Calu3 (cell line): Measurements from ENCODE around the gene SOS1. TPM values are rescaled to one million over a fixed set of nuclear protein-coding genes. Genes with fewer than 3 reads are reported as not detected.

Experiments used
- BruUV-seq: library from RNA; stranded (reverse); fragments of 400-500 nt; replicated peaks from 2 replicates; lab custom pipeline; 2021; lab: Mats Ljungman, UMichigan
- CTCF ChIA-PET: fragments of 300-600 bp; sonication (Branson Sonifier 250); formaldehyde crosslinking; loops from one replicate; lab custom pipeline; 2022; ENCODE audit warnings: antibody characterized with exemption; lab: Charles Lee
- DNase-seq: peaks from one replicate; pipeline ENCODE4 v3.0.0; 2022
- H3K27ac Mint-ChIP-seq: one replicate; pipeline ENCODE4 v1.8.0; 2022; ENCODE audit warnings: mixed read lengths; ENCODE audit not compliant: unreplicated experiment
- H3K27me3 Mint-ChIP-seq: one replicate; pipeline ENCODE4 v1.8.0; 2022; ENCODE audit warnings: mixed read lengths; ENCODE audit not compliant: unreplicated experiment
- H3K36me3 Mint-ChIP-seq: one replicate; pipeline ENCODE4 v1.8.0; 2022; ENCODE audit warnings: mild to moderate bottlenecking, moderate library complexity, mixed read lengths; ENCODE audit not compliant: insufficient read depth, unreplicated experiment
- H3K4me1 Mint-ChIP-seq: one replicate; pipeline ENCODE4 v1.8.0; 2022; ENCODE audit warnings: mild to moderate bottlenecking, low read depth, mixed read lengths; ENCODE audit not compliant: unreplicated experiment
- H3K4me3 Mint-ChIP-seq: one replicate; pipeline ENCODE4 v1.8.0; 2022; ENCODE audit warnings: mild to moderate bottlenecking, low read depth, moderate library complexity, mixed read lengths; ENCODE audit not compliant: unreplicated experiment
- H3K9me3 Mint-ChIP-seq: one replicate; pipeline ENCODE4 v1.8.0; 2022; ENCODE audit warnings: low read depth, mixed read lengths; ENCODE audit not compliant: unreplicated experiment
- intact Hi-C: fragments of 100-400 bp; cut with micrococcal nuclease; formaldehyde crosslinking; loops from one replicate; pipeline ENCODE4 v1.10.0; 2022; ENCODE audit not compliant: unreplicated experiment
- total RNA-seq: library from RNA; stranded (reverse); gene quantifications from 2 replicates; pipeline ENCODE4 v1.2.3, GENCODE V29; 2022
- TF ChIP-seq, protein P1 (sequence below): fragments of 200-600 bp; IDR thresholded peaks from one replicate; pipeline ENCODE4 v1.8.0; 2022; ENCODE audit warnings: antibody characterized with exemption; ENCODE audit not compliant: unreplicated experiment

SOS1 gene
- total RNA-seq, 1 experiment from 2014 or later, result 40.0 TPM

DNA sequence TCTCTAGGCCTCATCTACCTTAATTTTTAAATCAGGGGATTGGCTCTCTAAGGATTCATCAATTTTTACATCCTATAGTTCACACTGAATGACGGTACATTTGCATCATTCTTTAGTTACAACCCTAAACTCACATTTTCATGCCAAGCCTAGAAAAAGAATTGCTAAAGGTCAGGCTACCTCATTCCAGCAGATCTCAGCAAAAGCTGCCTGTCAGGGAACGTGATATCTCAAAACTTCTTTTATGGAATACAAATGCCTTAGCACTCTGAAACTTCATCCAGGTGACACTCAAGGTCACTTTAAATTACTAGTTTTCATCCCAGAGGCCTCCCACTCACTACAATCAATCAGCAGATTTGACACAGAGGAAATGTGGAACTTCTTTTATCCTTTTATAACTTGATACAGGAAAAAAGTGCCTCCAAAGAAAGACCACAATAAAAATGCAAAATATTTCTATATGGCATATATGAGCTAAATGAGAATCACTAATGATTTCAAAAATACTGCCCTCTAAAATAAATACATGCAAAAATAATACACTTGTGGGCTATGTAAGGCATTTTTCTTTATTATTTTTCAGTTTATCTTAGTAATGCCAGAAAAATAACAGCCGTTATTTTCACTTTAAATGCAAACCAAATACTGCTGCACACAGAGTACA lies 139.7 kb downstream of the SOS1 start:
- peaks cover 4% of the 10 kb centered on the region for H3K36me3 Mint-ChIP-seq
- no peaks in the 10 kb centered on the region for H3K9me3 Mint-ChIP-seq
- no peaks in the 10 kb centered on the region for H3K27me3 Mint-ChIP-seq
- H3K4me3 Mint-ChIP-seq, result no peak overlapping the region
- intact Hi-C loops, result no loop called here
- no peak overlapping the region for H3K27ac Mint-ChIP-seq
- DNase-seq, result no peak
- CTCF ChIA-PET, result no interaction called here
- no TSS peak for BruUV-seq
- no peaks in the 10 kb centered on the region for H3K4me1 Mint-ChIP-seq
- TF ChIP-seq, protein P1, sequence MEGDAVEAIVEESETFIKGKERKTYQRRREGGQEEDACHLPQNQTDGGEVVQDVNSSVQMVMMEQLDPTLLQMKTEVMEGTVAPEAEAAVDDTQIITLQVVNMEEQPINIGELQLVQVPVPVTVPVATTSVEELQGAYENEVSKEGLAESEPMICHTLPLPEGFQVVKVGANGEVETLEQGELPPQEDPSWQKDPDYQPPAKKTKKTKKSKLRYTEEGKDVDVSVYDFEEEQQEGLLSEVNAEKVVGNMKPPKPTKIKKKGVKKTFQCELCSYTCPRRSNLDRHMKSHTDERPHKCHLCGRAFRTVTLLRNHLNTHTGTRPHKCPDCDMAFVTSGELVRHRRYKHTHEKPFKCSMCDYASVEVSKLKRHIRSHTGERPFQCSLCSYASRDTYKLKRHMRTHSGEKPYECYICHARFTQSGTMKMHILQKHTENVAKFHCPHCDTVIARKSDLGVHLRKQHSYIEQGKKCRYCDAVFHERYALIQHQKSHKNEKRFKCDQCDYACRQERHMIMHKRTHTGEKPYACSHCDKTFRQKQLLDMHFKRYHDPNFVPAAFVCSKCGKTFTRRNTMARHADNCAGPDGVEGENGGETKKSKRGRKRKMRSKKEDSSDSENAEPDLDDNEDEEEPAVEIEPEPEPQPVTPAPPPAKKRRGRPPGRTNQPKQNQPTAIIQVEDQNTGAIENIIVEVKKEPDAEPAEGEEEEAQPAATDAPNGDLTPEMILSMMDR, result no peak

DNA sequence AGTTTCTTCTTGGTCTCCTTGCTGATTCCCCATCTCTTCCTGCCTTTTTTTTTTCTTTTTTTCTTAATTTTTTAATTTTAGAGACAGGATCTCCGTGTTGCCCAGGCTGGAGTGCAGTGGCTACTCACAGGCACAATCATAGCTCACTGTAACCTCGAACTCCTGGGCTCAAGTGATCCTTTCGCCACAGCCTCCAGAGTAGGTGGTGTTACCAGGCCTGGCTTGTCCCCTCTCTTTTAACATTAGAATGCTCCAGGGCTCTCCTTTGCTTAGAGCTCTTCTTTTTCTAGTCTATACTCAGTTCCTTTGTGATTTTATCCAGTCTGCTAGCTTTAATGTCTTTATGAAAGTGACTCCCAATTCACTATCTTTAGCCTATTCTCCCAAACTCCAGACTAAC lies 141.9 kb downstream of the SOS1 start:
- Mint-ChIP-seq H3K4me1 (no peaks in the 10 kb centered on the region), H3K27ac (no peak overlapping the region), H3K27me3 (no peaks in the 10 kb centered on the region), H3K9me3 (no peaks in the 10 kb centered on the region), H3K36me3 (no peaks in the 10 kb centered on the region), H3K4me3 (no peak overlapping the region)
- no peak for DNase-seq
- BruUV-seq, result no TSS peak
- CTCF ChIA-PET, result interaction anchor here (1.5 kb wide), 1 partner anchor 31 kb away, joined by 4 read pairs; no protein-coding TSS in a partner anchor
- intact Hi-C loops, result no loop called here
- TF ChIP-seq, protein P1, result no peak

DNA sequence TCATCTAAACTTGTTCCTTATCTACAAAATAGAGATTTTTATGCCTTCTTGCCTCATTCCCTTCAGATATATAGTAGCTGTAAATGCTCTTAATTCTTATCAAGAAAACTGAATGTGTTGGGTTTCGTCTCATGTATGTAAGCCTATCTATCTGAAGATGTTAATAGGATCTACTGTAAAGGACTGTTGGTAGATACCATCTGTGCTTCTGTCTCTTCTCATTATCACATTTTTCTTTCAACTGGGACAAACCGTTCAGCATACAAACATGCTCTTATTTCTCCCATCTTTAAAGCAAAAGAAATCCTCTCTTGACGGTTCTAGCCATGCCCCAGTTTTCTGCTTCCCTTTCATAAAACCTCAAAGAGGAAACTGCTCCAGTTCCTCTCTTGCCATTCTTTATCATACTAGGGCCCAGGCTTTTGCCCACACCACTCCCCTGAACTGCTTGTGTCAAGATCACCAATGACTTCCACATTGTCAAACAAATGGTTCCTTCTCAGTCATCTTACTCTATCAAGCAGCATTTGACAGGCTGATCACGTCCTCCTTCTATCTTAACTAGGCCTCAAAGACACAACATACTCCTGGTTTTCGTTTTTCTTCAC lies 142.5 kb downstream of the SOS1 start:
- Mint-ChIP-seq H3K27ac (no peak overlapping the region), H3K36me3 (no peaks in the 10 kb centered on the region), H3K27me3 (no peaks in the 10 kb centered on the region), H3K4me1 (no peaks in the 10 kb centered on the region), H3K4me3 (no peak overlapping the region), H3K9me3 (no peaks in the 10 kb centered on the region)
- TF ChIP-seq, protein P1, result no peak
- no TSS peak for BruUV-seq
- DNase-seq, result no peak
- intact Hi-C loops, result no loop called here
- CTCF ChIA-PET, result interaction anchor here (1.5 kb wide), 1 partner anchor 31 kb away, joined by 4 read pairs; no protein-coding TSS in a partner anchor

DNA sequence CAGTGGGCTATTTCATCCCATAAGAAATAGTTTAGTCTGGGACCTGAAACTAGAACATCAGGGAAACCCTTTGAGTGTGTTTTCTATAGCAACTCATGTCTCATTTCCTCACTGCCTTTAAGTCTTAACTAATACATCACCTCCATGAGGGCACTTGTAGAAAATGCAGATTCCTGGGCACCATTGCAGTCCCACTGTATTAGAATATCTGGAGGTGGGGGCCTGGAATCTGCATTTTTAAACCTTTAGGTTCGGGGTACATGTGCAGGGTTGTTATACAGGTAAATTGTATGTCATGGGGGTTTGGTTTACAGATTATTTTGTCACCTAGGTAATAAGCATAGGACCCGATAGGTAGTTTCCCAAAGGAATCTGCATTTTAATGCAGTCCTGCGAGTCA lies 143.8 kb downstream of the SOS1 start:
- Mint-ChIP-seq H3K27ac (no peak overlapping the region), H3K36me3 (no peaks in the 10 kb centered on the region), H3K4me1 (no peaks in the 10 kb centered on the region), H3K4me3 (no peak overlapping the region), H3K27me3 (no peaks in the 10 kb centered on the region), H3K9me3 (no peaks in the 10 kb centered on the region)
- intact Hi-C loops, result no loop called here
- BruUV-seq, result no TSS peak
- CTCF ChIA-PET, result no interaction called here
- TF ChIP-seq, protein P1, result no peak
- DNase-seq, result no peak
